Uterus (tissue), 4 donors: ENCODE data around the gene VPS18. TPM values are rescaled to one million over a fixed set of nuclear protein-coding genes. Genes with fewer than 3 reads are reported as not detected.

ENCODE experiments used
- DNase-seq, 2 donors: peaks; one replicate each; pipeline ENCODE4 v3.0.0-alpha.2; 2019 to 2020
- H3K27ac ChIP-seq, 2 donors: fragments of 200-600 bp; sonication (generic); 1 replicate in 1 of 2; 2 replicates in 1 of 2; pipeline ENCODE4 v1.5.1; 2016 to 2018
- H3K27me3 ChIP-seq, 2 donors: fragments of 200-600 bp; sonication (generic); one replicate each; pipeline ENCODE4 v1.5.1; 2018 to 2019; ENCODE audit warnings: control low read depth in 1 of 2
- H3K36me3 ChIP-seq, 2 donors: fragments of 200-600 bp; sonication (generic); one replicate each; pipeline ENCODE4 v1.5.1; 2019; ENCODE audit warnings: control low read depth in 1 of 2
- H3K4me1 ChIP-seq, 2 donors: fragments of 200-600 bp; sonication (generic); one replicate each; pipeline ENCODE4 v1.5.1; 2018 to 2019; ENCODE audit warnings: control low read depth in 1 of 2
- H3K4me3 ChIP-seq, 2 donors: fragments of 200-600 bp; sonication (generic); 1 replicate in 1 of 2; 2 replicates in 1 of 2; pipeline ENCODE4 v1.5.1; 2018 to 2019; ENCODE audit warnings: mild to moderate bottlenecking in 1 of 2
- H3K9me3 ChIP-seq, 2 donors: fragments of 200-600 bp; sonication (generic); one replicate each; pipeline ENCODE4 v1.5.1; 2019; ENCODE audit warnings: control low read depth in 1 of 2
- POLR2A ChIP-seq, 2 donors: fragments of 450-650 bp; IDR thresholded peaks; one replicate each; pipeline ENCODE4 v1.6.1; 2016; ENCODE audit warnings: antibody characterized with exemption in 2 of 2, mild to moderate bottlenecking in 1 of 2, moderate library complexity in 1 of 2
- intact Hi-C: fragments of 100-400 bp; cut with DNase I; formaldehyde crosslinking; loops from one replicate; pipeline ENCODE4 v1.15.1; 2023; ENCODE audit warnings: low total_unique reads
- total RNA-seq, 4 donors: library from RNA; depleted of rRNA in 3 of 4; stranded (reverse); fragments of >200 nt in 3 of 4; gene quantifications; one replicate each; pipeline versions ENCODE4 v1.1.0 to v1.2.4, GENCODE V29; 2014 to 2023
- TF ChIP-seq, protein P1 (sequence below), 4 experiments: fragments of 200-600 bp in 2 of 4; fragments of 450-650 bp in 2 of 4; sonication (generic) in 2 of 4; IDR thresholded peaks; one replicate each; pipeline ENCODE4 v1.5.1; 2016 to 2019; ENCODE audit warnings: antibody characterized with exemption in 4 of 4, mild to moderate bottlenecking in 2 of 4, moderate library complexity in 1 of 4
- donor health status: DM: yes; HTN: yes; CAD: no.

Gene VPS18
- total RNA-seq, 4 donors from 2014 or later, result 3.8 to 33.3 (median 17.3) TPM

DNA sequence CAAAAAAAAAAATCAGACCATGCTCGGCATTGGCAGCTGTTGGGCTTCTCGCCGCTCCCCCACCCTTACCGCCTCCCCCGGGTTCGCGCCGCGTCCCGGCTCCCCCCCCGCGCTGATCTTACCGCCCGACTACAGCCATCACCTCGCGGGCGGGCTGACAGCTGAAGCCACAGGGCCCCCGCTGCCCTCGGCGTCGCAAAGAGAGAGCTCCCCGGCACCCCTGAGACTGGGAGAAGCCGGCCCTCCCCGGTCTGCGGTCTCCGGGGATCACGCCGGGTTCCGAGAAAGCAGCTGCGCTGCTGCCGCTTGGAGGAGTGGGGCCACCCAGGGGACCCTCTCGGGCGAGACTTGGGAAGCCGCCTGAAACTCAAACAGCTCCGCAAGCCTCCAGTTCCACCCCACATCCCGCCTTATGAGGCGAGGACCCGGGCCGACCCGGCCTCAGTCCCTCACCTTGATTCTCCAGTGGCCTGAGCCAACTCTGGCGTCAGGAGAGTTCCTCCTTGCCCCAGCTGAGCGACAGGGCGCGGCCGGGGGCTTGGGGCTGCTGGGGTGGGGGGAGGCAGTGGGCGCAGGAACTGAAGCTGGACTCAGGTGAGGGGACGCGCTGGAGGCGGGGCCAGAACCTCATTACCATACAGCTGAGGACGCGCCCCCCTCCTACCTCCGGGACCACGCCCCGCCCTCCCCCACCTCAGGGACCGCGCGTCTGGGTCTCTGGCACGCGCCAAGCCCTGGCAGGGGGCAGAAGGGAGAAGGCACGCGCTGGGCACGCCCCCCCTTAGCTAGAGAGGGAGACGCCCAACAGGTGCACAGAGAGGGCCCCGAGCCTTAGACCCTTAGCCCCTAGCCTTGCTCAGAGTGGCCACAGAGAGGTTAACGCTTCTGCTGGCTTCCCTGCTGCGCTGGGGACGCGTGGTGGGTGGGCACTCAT is 33.9 kb downstream of the VPS18 start:
- TF ChIP-seq, protein P1, sequence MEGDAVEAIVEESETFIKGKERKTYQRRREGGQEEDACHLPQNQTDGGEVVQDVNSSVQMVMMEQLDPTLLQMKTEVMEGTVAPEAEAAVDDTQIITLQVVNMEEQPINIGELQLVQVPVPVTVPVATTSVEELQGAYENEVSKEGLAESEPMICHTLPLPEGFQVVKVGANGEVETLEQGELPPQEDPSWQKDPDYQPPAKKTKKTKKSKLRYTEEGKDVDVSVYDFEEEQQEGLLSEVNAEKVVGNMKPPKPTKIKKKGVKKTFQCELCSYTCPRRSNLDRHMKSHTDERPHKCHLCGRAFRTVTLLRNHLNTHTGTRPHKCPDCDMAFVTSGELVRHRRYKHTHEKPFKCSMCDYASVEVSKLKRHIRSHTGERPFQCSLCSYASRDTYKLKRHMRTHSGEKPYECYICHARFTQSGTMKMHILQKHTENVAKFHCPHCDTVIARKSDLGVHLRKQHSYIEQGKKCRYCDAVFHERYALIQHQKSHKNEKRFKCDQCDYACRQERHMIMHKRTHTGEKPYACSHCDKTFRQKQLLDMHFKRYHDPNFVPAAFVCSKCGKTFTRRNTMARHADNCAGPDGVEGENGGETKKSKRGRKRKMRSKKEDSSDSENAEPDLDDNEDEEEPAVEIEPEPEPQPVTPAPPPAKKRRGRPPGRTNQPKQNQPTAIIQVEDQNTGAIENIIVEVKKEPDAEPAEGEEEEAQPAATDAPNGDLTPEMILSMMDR (IDR thresholded peaks at IDR 0.05), result no peak
- no peak for TF ChIP-seq POLR2A (IDR thresholded peaks at IDR 0.05)
- Histone ChIP-seq H3K4me1 (peaks cover 0 to 42% of the 10 kb centered on the region in 2 donors), H3K36me3 (no peaks in the 10 kb centered on the region), H3K4me3 (peak overlapping the region; percentile 29 to 41), H3K27me3 (peaks cover 21 to 43% of the 10 kb centered on the region in 2 donors), H3K9me3 (no peaks in the 10 kb centered on the region), H3K27ac (no peak overlapping the region)
- no peak for DNase-seq
- intact Hi-C loops, result no loop called here

DNA sequence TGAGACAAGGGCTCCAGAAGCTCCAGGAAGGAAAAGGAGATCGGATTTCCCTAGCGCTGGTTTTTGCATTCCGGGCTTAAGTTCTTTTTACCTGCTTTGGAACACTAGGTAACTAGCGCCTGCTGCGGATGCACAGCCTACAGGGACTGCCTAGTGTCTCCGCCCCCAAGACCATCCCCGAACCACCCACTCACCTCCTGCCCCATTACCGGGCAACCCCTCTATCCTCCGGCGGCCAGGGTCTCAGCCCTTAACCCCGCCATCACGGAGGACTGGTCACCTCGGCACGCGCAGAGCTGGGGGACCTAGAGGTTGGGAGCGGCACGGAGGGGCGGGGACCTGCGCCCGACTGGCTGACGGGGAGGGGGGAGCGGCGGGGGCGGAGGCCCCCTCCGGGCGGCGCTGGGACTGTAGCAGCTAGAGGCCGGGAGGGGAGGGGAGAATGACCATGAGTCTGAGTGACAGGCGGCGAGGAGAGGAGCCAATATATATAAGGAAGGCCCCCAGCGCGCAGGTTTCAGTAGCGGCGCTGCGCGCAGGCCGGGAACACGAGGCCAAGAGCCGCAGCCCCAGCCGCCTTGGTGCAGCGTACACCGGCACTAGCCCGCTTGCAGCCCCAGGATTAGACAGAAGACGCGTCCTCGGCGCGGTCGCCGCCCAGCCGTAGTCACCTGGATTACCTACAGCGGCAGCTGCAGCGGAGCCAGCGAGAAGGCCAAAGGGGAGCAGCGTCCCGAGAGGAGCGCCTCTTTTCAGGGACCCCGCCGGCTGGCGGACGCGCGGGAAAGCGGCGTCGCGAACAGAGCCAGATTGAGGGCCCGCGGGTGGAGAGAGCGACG is 34.8 kb downstream of the VPS18 start, which contains the start of gene DLL4:
Gene DLL4 (plus strand): TSS at position 520 of the 839 bp plus-strand sequence. CDS start 329 bp downstream, outside the sequence.
- H3K27me3 ChIP-seq, result peaks cover 21 to 44% of the 10 kb centered on the region in 2 donors
- no peaks in the 10 kb centered on the region for H3K36me3 ChIP-seq
- intact Hi-C loops, result no loop called here
- TF ChIP-seq POLR2A (IDR thresholded peaks at IDR 0.05), result peak; percentile 67 to 70
- TF ChIP-seq, protein P1 (IDR thresholded peaks at IDR 0.05), result no peak
- H3K27ac ChIP-seq, result peak within 1 kb of the TSS; percentile 45 to 53
- H3K4me3 ChIP-seq, result peak within 1 kb of the TSS; percentile 29 to 41
- no peaks in the 10 kb centered on the region for H3K9me3 ChIP-seq
- peaks cover 0 to 42% of the 10 kb centered on the region in 2 donors for H3K4me1 ChIP-seq
- peak; percentile 37 to 72 for DNase-seq

DNA sequence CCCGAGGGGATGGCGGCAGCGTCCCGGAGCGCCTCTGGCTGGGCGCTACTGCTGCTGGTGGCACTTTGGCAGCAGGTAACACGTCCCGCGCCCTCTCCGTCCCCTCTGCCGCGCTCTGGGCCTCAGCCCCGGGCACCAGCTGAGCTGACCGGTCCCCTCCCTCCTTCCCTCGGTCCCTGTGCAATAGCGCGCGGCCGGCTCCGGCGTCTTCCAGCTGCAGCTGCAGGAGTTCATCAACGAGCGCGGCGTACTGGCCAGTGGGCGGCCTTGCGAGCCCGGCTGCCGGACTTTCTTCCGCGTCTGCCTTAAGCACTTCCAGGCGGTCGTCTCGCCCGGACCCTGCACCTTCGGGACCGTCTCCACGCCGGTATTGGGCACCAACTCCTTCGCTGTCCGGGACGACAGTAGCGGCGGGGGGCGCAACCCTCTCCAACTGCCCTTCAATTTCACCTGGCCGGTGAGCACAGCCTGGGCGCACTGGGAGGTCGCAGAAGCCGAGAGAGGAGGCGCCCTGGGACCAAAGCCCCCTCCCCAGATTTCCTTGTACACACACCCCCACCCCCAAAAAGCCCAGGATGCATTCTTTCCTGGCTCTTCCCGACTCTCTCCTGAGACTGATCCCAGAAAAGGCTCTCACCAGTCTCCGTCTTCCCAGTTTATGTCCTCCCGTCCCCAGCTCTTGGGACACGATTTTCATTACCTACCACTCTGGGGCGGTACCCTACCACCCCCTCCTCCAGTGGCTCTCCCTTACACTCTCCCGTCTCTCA is 35.6 kb downstream of the VPS18 start:
- Histone ChIP-seq H3K4me1 (peaks cover 0 to 42% of the 10 kb centered on the region in 2 donors), H3K9me3 (no peaks in the 10 kb centered on the region), H3K36me3 (no peaks in the 10 kb centered on the region), H3K27me3 (peaks cover 21 to 44% of the 10 kb centered on the region in 2 donors), H3K4me3 (peak overlapping the region; percentile 29 to 41), H3K27ac (peak overlapping the region; percentile 45 to 53)
- DNase-seq, result no peak
- no peak for TF ChIP-seq POLR2A (IDR thresholded peaks at IDR 0.05)
- TF ChIP-seq, protein P1 (IDR thresholded peaks at IDR 0.05), result no peak
- intact Hi-C loops, result no loop called here

DNA sequence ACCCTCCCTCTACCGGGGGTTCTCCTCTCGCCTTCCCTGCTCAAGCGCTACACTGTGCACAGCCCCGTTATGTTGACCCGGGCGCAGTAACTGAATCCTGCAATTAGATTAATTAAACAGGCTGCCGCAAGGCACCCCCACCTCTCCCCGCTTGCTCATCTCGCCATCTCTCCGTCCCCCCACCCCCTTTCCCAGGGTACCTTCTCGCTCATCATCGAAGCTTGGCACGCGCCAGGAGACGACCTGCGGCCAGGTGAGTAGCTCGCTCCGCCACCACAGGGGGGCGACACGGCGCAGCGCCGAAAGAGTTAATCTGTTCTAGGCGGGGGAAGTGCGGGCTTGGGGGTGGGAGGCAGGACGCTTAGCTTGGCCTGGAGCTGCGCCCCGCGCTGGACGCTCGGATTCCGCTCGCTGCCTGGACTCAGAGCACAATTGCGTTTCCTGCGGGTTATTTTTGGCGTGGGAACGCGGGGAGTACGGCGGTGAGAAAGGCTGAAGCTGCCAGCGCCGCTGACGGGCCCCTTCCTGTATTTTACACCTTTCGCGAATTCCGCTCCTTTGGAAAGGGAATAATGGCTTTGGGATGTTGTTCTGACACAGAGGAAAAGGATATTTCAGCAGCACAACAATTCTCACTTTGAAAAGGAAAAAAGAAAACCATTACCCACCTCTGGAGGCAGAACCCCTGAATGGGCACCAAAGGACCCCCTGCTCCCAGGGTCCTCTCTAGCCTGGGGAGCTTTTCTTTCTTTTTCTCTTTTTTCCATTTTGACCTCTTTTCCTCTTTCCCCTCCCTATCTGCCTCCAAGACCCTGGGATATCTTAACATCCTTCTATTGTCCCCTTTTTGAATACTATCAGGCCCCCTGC is 36.4 kb downstream of the VPS18 start:
- peak; percentile 41 to 66 for DNase-seq

More for the DNA sequence above, 36.4 kb downstream of the VPS18 start:
- Histone ChIP-seq H3K9me3 (no peaks in the 10 kb centered on the region), H3K27me3 (peaks cover 21 to 44% of the 10 kb centered on the region in 2 donors), H3K27ac (peak overlapping the region; percentile 45 to 56), H3K4me3 (peak overlapping the region; percentile 29 to 41), H3K36me3 (no peaks in the 10 kb centered on the region), H3K4me1 (peaks cover 0 to 41% of the 10 kb centered on the region in 2 donors)
- intact Hi-C loops, result no loop called here
- TF ChIP-seq, protein P1 (IDR thresholded peaks at IDR 0.05), result peak; percentile 8 to 42 (median 18)
- no peak for TF ChIP-seq POLR2A (IDR thresholded peaks at IDR 0.05)
